Measurements from ENCODE around the gene C2CD2. TPM values are rescaled to one million over a fixed set of nuclear protein-coding genes. Genes with fewer than 3 reads are reported as not detected.

C2CD2 gene
- polyA plus RNA-seq, 1 of the 3 experiments (the other 2 are of a cell fraction) = 9.7 TPM

- TF ChIP-seq, protein P1, sequence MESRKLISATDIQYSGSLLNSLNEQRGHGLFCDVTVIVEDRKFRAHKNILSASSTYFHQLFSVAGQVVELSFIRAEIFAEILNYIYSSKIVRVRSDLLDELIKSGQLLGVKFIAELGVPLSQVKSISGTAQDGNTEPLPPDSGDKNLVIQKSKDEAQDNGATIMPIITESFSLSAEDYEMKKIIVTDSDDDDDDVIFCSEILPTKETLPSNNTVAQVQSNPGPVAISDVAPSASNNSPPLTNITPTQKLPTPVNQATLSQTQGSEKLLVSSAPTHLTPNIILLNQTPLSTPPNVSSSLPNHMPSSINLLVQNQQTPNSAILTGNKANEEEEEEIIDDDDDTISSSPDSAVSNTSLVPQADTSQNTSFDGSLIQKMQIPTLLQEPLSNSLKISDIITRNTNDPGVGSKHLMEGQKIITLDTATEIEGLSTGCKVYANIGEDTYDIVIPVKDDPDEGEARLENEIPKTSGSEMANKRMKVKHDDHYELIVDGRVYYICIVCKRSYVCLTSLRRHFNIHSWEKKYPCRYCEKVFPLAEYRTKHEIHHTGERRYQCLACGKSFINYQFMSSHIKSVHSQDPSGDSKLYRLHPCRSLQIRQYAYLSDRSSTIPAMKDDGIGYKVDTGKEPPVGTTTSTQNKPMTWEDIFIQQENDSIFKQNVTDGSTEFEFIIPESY (IDR thresholded peaks at IDR 0.05; ENCODE audit: borderline replicate concordance, low read depth) = no peak
- TF ChIP-seq YY1 (IDR thresholded peaks at IDR 0.05; ENCODE audit: low read depth) = no peak
- TF ChIP-seq RXRA (IDR thresholded peaks at IDR 0.05; ENCODE audit: borderline replicate concordance, low read depth) = peak; percentile 77
- TF ChIP-seq POLR2AphosphoS5 (IDR thresholded peaks at IDR 0.05; ENCODE audit: low read depth, low read length) = no peak
- no peak for TF ChIP-seq CTCF (IDR thresholded peaks at IDR 0.05)
- no peak for TF ChIP-seq TAF1 (IDR thresholded peaks at IDR 0.05; ENCODE audit: borderline replicate concordance, low read depth, low read length)
- TF ChIP-seq GABPA (IDR thresholded peaks at IDR 0.05; ENCODE audit: low read depth) = no peak
Observed at GRCh38 chr21:41958886-41959563, 5.2 kb upstream of the C2CD2 start (continued).

DNA sequence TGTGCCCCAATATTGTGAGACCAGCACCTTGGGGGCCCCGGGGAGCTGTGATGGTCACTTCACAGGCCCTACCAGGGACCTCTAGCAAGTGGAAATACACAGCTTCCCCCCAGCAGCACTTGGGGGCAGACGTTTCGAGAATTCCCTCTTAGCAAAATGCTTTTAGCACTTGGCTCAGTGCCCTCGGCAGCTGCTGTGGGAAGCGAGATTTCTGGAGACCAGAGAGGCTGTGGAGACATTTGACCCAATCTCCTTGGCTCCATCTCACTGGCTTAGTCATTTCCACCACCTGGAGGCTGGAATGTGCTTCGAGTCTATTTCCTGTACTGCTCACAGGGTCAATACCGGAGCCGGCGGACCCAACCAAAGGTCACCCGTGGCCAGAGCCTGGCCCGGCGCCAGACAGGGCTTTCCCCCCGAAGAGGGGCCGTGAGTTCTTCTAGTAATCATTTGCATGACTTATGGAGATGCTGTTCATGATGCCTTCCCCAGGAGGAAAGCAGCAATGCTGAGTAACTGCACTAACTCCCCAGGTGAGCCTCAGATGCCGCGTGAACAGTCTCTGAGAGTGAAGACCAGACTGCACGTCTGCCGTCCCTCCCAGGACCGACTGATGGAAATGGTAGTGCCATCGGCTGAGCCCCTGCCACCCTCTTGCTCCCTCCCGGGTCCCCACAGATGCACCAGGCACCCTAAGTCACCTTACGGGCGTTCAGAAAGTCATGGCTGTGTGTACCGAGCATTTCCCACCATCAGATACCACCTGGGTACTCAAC lies 4.4 kb upstream of the C2CD2 start:
- Histone ChIP-seq H3K4me1 (ENCODE audit: control insufficient read depth in 1 of 2, insufficient read depth in 2 of 2, low read depth in 1 of 2, low read length in 1 of 2) (peaks cover 9 to 24% of the 10 kb centered on the region in 2 experiments; a peak in 3 of 4 replicates), H3K36me3 (replicated peaks in 1 of 2; ENCODE audit: control insufficient read depth in 1 of 2, insufficient read depth in 2 of 2, low read length in 1 of 2) (no peaks in the 10 kb centered on the region), H3K9me2 (no peaks in the 10 kb centered on the region), H3F3A (replicated peaks; ENCODE audit: insufficient read depth) (peaks cover 32% of the 10 kb centered on the region), H3K27ac (ENCODE audit: low read depth in 2 of 2, low read length in 1 of 2) (peak overlapping the region in 1 of 2 experiments; percentile 87; a peak in 3 of 4 replicates), H3K27me3 (ENCODE audit: insufficient read depth) (no peaks in the 10 kb centered on the region; the same call in 1 of the 2 replicates), H3K9me3 (no peaks in the 10 kb centered on the region), H3K4me2 (peak overlapping the region; percentile 51), H3K9ac (peak overlapping the region; percentile 8; the same call in 1 of the 2 replicates), H4K20me1 (ENCODE audit: insufficient read depth) (no peaks in the 10 kb centered on the region), H3K4me3 (ENCODE audit: low read depth in 2 of 2, low read length in 1 of 2) (0 out of 4 replicates have a peak overlapping the region, but pooled peaks of 1 of the 2 experiments have one; percentile 21), H2AFZ (ENCODE audit: low read depth) (no peak overlapping the region), H3K79me2 (ENCODE audit: insufficient read depth) (no peaks in the 10 kb centered on the region)
- WGBS (ENCODE audit: low lambda C conversion rate) = 79% methylated on average over 7 of the region's 24 CpGs
- POLR2A ChIA-PET = no interaction called here
- DNase-seq = no peak
- CTCF ChIA-PET = interaction anchor here (0.6 kb wide), 1 partner anchor 1542 kb away, joined by 3 read pairs; no protein-coding TSS in a partner anchor
- TF ChIP-seq PBX3 (IDR thresholded peaks at IDR 0.05) (peak; percentile 74), YY1 (IDR thresholded peaks at IDR 0.05; ENCODE audit: low read depth) (peak; percentile 33; the same call in 1 of the 2 replicates), GABPA (IDR thresholded peaks at IDR 0.05; ENCODE audit: low read depth) (no peak), USF2 (IDR thresholded peaks at IDR 0.05; ENCODE audit: borderline replicate concordance, low read depth, low read length) (no peak), FOSL2 (IDR thresholded peaks at IDR 0.05; ENCODE audit: borderline replicate concordance, low read depth) (peak; percentile 77; the same call in 1 of the 2 replicates), MAX (IDR thresholded peaks at IDR 0.05; ENCODE audit: low read depth) (peak; percentile 80), RCOR1 (IDR thresholded peaks at IDR 0.05; ENCODE audit: low read length) (no peak), RFX5 (IDR thresholded peaks at IDR 0.05; ENCODE audit: low read length) (no peak), MEF2A (IDR thresholded peaks at IDR 0.05; ENCODE audit: borderline replicate concordance, low read depth) (peak; percentile 30; the same call in 1 of the 2 replicates), MXI1 (IDR thresholded peaks at IDR 0.05; ENCODE audit: low read depth, low read length) (no peak), NRF1 (IDR thresholded peaks at IDR 0.05; ENCODE audit: low read depth, low read length) (no peak), RAD21 (IDR thresholded peaks at IDR 0.05; ENCODE audit: low read length) (no peak), FOXM1 (IDR thresholded peaks at IDR 0.05; ENCODE audit: low read depth) (peak; percentile 65; the same call in 1 of the 2 replicates), SIN3A (IDR thresholded peaks at IDR 0.05; ENCODE audit: borderline replicate concordance, low read depth, low read length) (peak; percentile 49; the same call in 1 of the 2 replicates)
- TF ChIP-seq, protein P2, sequence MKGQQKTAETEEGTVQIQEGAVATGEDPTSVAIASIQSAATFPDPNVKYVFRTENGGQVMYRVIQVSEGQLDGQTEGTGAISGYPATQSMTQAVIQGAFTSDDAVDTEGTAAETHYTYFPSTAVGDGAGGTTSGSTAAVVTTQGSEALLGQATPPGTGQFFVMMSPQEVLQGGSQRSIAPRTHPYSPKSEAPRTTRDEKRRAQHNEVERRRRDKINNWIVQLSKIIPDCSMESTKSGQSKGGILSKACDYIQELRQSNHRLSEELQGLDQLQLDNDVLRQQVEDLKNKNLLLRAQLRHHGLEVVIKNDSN (IDR thresholded peaks at IDR 0.05; ENCODE audit: borderline replicate concordance, low read depth) = no peak
